Lower leg skin (tissue), 4 donors: ENCODE measurements around the gene ZNF366. TPM values are rescaled to one million over a fixed set of nuclear protein-coding genes. Genes with fewer than 3 reads are reported as not detected.

Source experiments
- DNase-seq, 2 donors: peaks; one replicate each; pipeline ENCODE4 v3.0.0-alpha.2; 2019; ENCODE audit warnings: low spot score in 2 of 2
- H3K4me3 ChIP-seq: fragments of 200-600 bp; sonication (generic); 2 replicates; pipeline ENCODE4 v1.5.1; 2017; ENCODE audit warnings: mild to moderate bottlenecking, low read depth; ENCODE audit not compliant: poor library complexity, severe bottlenecking
- CTCF ChIP-seq, 3 donors: fragments of 450-650 bp; IDR thresholded peaks; one replicate each; pipeline ENCODE4 v1.5.1; 2016; ENCODE audit warnings: antibody characterized with exemption in 3 of 3, mild to moderate bottlenecking in 3 of 3, moderate library complexity in 2 of 3
- POLR2A ChIP-seq, 2 donors: fragments of 450-650 bp; IDR thresholded peaks; one replicate each; pipeline ENCODE4 v1.6.1; 2016 to 2017; ENCODE audit warnings: antibody characterized with exemption in 2 of 2, mild to moderate bottlenecking in 1 of 2, moderate library complexity in 1 of 2
- WGBS, 2 donors: methylation state at CpG; one replicate each; pipeline ENCODE4 v1.1.5; 2018; 5-methylcytosine and 5-hydroxymethylcytosine counted together
- intact Hi-C: fragments of 100-400 bp; cut with DNase I; formaldehyde crosslinking; loops from one replicate; pipeline ENCODE4 v1.15.0; 2023; ENCODE audit warnings: low total_unique reads
- total RNA-seq, 4 donors: library from RNA; depleted of rRNA; stranded (reverse); fragments of >200 nt; gene quantifications; one replicate each; pipeline ENCODE4 v1.1.0, GENCODE V29; 2016

The ZNF366 gene
- total RNA-seq, 4 donors from 2014 or later: 0.51 to 3.5 (median 1.6) TPM

DNA sequence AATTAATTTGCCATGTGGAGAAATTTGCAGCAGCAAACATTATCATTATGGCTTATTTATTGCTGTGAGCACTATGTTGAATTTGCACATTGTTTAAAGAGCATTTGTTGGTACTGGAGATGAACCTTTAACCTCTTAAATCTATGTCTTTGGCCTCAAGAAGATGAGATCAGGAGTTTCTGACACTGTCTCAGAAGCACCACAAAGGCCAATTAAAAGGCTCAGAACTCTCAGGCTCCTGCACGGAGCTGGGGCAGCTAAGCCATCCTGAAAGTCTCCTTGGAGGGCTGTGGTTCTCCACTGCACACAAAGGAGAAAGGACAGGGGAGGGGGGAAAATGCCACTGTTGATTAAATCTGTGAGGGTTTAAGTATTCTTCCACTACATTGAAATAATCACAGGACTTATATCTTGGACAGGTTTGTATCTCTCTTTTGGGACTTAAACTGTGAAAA is 33.1 kb downstream of the ZNF366 start:
- no peak for DNase-seq
- WGBS, 2 donors: 88 to 89% methylated on average over 1 of the region's 1 CpG
- no peak overlapping the region for H3K4me3 ChIP-seq
- TF ChIP-seq CTCF (IDR thresholded peaks at IDR 0.05): no peak
- no peak for TF ChIP-seq POLR2A (IDR thresholded peaks at IDR 0.05)
- intact Hi-C loops: no loop called here

DNA sequence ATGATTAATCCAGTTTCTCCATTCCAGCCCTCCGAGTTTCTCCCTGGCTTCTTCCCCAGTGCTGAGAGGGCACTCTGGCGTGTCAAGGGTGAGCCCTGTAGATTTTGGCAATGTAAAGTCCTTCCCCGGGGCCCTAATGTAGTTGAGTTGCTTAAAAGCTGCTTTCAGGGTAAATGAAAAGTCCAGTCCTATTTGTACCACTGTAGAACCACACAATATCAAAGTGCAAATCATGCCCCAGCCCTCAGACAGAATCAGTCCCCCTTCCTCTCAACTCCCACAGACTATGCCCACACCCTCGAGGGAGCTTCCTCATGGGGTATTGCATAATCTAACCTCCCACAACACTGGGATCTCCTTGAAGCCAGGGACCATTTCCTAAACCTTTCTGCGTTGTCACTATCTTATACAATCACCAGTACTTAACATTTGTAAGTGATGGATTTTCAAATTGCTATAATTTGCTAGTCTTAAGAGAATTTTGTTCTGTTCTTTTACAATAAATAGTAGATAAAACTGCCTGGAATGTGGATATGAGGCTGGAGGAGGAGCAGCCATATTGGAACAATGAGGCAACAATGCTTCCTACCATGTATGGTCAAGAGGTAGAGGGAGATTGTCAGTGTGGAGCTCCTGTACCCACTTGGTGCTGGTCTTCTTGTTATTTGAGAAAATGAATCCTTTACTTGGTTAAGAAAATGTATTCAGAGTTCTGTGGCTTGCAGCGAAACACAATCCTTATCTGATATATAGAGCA is 34.4 kb downstream of the ZNF366 start:
- TF ChIP-seq POLR2A (IDR thresholded peaks at IDR 0.05) (no peak), CTCF (IDR thresholded peaks at IDR 0.05) (no peak)
- DNase-seq: no peak
- no peak overlapping the region for H3K4me3 ChIP-seq
- WGBS, 2 donors: 59 to 68% methylated on average over 6 of the region's 6 CpGs
- intact Hi-C loops: no loop called here

DNA sequence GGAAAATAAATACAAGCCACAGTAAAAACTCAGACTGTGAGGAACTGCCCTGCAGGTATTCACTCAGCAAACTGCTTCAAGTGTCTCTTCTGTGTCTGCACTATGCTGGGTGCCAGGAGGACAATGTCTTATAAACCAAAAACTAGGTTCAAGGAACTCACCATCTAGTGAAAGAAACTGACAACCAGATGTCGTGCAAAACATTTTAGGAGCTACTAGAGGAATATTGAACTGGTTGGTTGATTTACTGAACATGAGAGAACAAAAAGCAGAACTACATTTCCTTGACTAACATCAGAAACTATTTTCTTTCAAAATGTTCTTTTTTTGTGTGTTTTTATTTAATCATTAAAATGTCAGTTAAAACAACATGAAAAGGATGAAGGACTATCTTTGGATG is 35.2 kb downstream of the ZNF366 start:
- 84% methylated on average over 1 of the region's 1 CpG for WGBS, 2 donors
- intact Hi-C loops: no loop called here
- TF ChIP-seq CTCF (IDR thresholded peaks at IDR 0.05) (no peak), POLR2A (IDR thresholded peaks at IDR 0.05) (no peak)
- DNase-seq: no peak
- H3K4me3 ChIP-seq: no peak overlapping the region

- TF ChIP-seq POLR2A (IDR thresholded peaks at IDR 0.05): no peak
- TF ChIP-seq CTCF (IDR thresholded peaks at IDR 0.05): no peak
- DNase-seq: no peak
- 96 to 98% methylated on average over 2 of the region's 2 CpGs for WGBS, 2 donors
- intact Hi-C loops: no loop called here
- no peak overlapping the region for H3K4me3 ChIP-seq
These were observed 36.4 kb downstream of the ZNF366 start for GRCh38 chr5:72470826-72471225.

DNA sequence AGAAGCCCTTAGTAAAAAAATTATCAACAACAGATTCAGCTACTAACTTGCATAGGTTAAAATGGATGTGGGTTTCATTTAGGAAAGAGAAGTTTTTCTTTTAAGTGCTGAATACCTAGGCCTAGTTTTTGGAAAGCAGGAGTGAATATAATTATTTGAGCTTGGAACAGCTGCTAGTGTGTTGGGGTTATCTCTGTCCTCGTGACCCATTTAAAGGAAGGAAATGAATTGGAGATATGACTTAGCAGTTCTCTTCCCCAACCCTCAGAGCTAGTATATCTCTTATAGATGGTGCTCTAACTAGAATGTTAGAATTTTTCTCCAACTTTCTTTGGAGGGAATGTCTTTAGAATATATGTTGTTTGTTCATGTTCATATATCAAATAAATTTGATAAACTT is 38.6 kb downstream of the ZNF366 start:
- H3K4me3 ChIP-seq: no peak overlapping the region
- 23 to 32% methylated on average over 1 of the region's 1 CpG for WGBS, 2 donors
- no peak for DNase-seq

More for the DNA sequence above, 38.6 kb downstream of the ZNF366 start:
- intact Hi-C loops: no loop called here
- no peak for TF ChIP-seq CTCF (IDR thresholded peaks at IDR 0.05)
- TF ChIP-seq POLR2A (IDR thresholded peaks at IDR 0.05): no peak
